Dermis blood vessel endothelial cell (primary cell): ENCODE results near the gene CDADC1. TPM values are rescaled to one million over a fixed set of nuclear protein-coding genes. Genes with fewer than 3 reads are reported as not detected.
A peak's percentile ranks its signal among the peaks of the same experiment; 100 is the strongest.
"Not testable (repeated sequence)": the region's sequence is repeated elsewhere in the genome, so short reads cannot be mapped to it uniquely, and the experiment has no call there.

Experiments
- DNase-seq: peaks from one replicate; pipeline ENCODE4 v3.0.0; 2010
- total RNA-seq: library from RNA; depleted of rRNA; stranded (reverse); fragments of >200 nt; gene quantifications from 2 replicates; pipeline ENCODE4 v1.2.3, GENCODE V29; 2014

The CDADC1 gene
- total RNA-seq, 1 donor from 2014 or later: 2.7 TPM

GRCh38 chr13:49240017-49240416 is 7.7 kb upstream of the CDADC1 start:
- DNase-seq: peak; percentile 65

DNA sequence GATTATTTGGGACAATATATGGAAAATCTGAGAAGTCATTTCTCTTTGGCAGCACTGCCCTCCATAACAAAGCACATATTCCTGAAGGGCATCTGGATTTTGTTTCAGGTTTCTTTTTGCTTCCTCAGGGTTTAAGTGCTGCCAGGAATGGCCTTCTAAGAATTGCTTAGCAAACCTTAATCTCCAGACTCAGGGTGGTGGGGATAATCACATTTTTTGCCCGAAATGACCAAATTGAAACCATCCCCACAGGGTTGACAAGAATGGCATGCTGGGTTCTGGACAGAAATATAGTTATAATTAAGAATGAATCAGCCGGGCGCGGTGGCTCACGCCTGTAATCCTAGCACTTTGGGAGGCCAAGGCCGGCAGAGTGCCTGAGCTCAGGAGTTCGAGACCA is 6.4 kb upstream of the CDADC1 start:
- DNase-seq: no peak

DNA sequence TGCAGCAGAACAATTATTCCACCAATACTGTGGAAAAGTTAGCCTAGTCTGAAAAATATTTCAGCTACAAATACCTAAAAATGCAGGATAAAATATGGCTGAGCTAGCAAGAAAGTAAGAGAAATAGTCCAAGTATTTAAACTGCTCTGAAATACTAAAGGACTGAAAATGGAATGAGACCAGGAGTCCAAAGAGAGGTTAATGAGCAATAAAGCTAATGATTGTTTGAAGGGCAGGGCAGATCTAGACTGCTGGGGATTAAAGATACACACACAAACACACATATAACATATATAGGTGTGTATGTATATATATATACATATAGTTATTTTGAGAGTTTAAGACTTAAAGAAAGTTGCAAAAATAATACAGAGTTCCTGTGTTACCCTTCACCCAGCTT is 2.6 kb upstream of the CDADC1 start:
- DNase-seq: no peak

GRCh38 chr13:49246850-49247642 is 679 bp upstream of the CDADC1 start:
- no peak for DNase-seq

GRCh38 chr13:49248622-49249002 is 887 bp downstream of the CDADC1 start:
- peak; percentile 24 for DNase-seq

- no peak for DNase-seq
These were observed 3.6 kb downstream of the CDADC1 start for GRCh38 chr13:49251326-49251725.

DNA sequence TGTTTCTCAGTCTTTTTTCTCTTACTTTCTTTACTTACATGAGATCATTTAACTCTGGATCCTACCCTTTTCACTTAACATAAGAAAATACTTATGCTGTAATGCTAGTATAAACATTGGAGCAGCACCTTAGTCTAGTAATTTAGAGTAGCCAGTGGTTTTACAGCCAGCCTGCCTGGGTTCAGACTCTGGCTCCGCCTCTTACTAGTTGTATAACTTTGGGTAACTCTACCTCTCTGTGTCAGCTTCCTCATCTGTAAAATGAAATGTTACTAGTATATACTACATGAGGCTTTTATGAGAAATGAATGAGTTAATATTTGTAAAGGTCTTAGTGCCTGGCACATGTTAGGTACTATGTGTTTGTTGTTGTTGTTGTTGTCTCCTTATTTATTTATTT is 5.6 kb downstream of the CDADC1 start:
- DNase-seq: no peak

DNA sequence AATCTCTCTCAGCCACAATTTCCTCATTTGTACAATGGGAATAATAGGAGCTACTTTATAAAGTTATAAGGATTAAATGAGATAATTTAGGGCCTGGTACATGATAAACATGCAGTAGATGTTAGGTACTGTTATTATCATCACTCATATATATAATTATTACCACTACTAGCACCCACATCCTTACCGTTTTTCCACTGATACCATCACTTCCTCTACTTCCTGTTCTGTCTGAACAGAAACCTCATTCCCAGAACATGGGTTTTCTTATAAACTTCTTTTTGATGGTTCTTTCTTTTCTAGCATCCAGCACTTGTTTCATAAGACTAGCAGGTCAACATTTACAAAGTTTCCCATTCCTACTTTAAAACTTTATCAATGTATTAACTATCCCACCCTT is 6.3 kb downstream of the CDADC1 start:
- DNase-seq: peak; percentile 7

DNA sequence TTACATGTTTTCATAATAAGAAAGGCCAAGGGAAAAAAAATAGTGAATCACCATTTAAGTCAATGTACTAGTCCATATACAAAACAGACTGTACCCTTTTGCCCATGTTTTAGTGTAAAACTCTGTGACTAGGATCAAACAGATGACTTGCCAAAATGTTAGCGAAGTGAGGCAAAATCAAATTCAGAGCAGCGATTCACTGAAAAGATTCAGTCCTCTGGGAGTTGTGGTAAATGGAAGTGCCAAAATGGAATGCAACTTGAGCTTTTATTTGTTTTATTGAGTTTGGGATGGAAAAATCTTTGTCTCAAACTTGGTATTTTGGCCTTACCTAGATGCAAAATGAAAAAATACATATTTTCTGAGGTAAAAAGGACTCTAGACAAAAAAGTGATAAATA is 9.1 kb downstream of the CDADC1 start:
- DNase-seq: no peak

GRCh38 chr13:49258089-49258796 is 10.5 kb downstream of the CDADC1 start:
- no peak for DNase-seq

DNA sequence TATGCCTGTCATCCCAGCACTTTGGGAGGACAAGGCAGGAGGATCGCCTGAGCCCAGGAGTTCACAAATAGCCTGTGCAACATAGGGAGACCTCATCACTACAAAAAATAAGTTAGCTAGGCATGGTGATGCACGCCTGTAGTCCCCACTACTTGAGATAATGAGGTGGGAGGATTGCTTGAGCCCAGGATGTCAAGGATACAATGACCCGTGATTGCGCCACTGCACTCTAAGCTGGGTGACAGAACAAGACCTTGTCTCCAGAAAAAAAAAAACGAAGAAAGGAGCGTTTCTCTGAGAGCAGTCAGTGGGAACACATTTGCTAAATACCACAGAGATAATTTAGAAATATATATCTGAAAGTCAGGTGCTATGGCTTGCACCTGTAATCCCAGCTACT is 11.9 kb downstream of the CDADC1 start:
- DNase-seq: no peak

DNA sequence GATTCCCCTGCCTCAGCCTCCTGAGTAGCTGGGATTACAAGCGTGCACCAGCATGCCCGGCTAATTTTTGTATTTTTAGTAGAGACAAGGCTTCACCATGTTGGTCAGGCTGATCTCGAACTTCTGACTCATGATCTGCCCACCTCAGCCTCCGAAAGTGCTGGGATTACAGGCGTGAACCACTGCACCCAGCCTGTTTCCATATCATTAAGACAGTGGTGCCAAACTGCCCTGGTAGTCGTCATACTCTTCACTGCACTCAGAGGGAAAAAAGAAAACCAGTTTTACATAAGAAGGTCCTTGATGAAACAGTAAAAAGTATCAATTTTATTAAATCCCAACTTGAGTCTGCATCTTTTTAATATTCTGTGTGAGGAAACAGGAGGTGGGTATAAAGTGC is 14.9 kb downstream of the CDADC1 start:
- no peak for DNase-seq

- DNase-seq: no peak
These were observed 18.1 kb downstream of the CDADC1 start for GRCh38 chr13:49265822-49266221.

- no peak for DNase-seq
These were observed 23.5 kb downstream of the CDADC1 start for GRCh38 chr13:49271264-49271663.

DNA sequence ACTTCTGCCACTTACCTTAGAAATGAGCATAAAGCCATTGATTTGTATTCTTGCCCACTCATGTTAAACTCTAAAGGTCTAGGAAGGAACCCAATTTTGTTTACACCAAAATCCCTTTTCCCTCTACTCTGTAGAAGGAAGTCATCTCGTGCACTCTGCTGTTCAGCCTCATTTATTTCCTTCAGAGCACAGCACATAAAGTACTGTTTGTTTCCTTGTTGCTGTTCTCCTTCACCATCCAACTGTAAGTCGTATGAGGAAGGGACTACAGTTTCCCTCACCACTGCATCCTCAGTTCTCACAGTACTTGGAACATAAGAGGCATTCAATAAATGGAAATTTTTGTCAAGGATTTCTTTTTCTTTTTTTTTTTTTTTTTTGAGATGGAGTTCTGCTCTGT is 24.6 kb downstream of the CDADC1 start:
- no peak for DNase-seq

- no peak for DNase-seq
These were observed 30.5 kb downstream of the CDADC1 start for GRCh38 chr13:49278211-49278610.

GRCh38 chr13:49279112-49279511 is 31.4 kb downstream of the CDADC1 start:
- no peak for DNase-seq

DNA sequence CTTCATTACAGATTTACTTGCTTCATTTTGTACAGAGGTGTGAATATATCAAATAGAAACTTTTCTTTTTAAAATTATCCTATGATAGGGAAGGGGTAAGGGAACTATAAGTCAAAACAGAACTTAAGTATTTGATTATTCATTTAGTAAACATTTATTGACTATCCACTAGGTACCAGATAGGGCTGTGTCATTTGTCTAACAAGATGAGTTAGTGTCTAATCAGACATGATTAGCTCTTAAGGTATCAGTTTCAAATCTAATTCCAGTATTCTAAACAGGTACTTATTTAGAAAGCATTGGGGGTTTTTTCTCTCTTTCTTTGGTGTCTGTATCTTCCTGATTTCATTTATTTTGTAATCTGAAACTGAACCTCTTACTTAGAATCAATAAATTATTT is 32.2 kb downstream of the CDADC1 start:
- DNase-seq: no peak

GRCh38 chr13:49287995-49288394 is 40.3 kb downstream of the CDADC1 start:
- DNase-seq: no peak

DNA sequence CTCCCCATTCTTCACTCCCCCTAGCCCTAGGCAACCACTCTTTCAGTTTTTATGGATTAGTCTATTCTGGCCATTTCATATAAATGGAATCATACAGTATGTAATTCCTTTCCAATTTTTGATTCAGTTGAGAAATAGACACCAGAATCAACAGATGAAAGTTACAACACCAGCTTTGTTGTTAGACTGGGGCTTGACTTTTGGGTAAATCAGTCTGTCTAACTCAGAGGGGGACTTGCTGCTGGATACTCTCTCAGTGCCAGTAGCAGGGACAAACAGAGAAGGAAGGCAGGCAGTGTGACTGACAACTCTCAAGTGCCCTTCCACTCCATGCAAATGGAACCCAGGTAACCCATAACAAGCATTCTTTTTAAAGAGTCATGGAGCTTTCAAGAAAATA is 40.7 kb downstream of the CDADC1 start:
- no peak for DNase-seq

GRCh38 chr13:49292742-49293486 is 45.2 kb downstream of the CDADC1 start:
- peak; percentile 92 for DNase-seq

DNA sequence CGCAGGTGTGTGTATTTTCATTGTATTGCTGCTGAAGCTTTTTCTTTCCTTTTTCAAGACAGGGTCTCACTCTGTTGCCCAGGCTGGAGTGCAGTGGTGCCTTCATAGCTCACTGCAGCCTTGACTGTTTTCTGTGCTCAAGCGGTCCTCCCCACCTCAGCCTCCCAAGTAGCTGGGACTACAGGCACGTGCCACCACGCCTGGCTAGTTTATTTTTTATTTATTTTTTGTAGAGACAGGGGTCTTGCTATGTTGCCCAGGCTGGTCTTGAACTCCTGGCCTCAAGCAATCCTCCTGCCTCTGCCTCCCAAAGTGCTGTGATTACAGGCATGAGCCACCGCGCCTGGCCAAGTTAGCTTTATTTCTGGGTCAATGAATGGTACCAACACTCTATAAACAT is 47.0 kb downstream of the CDADC1 start:
- DNase-seq: not testable (repeated sequence)

DNA sequence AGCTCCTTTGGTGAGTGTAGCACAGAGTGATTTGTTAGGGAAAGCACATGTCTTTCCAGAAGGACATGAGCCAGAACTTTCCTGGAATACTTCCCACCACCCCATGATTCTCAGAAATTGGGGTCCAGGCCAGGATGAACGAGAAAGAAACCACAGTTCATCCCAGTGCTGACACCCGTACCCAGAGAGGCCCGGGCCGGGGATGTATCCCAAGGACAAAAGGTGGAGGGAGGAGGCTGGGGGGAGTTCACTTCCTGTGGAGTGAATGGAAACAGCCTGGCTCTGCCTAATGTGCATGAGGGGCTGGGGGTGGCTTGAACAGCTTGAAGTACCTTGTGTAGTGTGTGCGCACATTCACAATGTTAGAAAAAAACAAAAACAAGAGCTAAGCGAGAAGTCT is 47.5 kb downstream of the CDADC1 start:
- DNase-seq: no peak

DNA sequence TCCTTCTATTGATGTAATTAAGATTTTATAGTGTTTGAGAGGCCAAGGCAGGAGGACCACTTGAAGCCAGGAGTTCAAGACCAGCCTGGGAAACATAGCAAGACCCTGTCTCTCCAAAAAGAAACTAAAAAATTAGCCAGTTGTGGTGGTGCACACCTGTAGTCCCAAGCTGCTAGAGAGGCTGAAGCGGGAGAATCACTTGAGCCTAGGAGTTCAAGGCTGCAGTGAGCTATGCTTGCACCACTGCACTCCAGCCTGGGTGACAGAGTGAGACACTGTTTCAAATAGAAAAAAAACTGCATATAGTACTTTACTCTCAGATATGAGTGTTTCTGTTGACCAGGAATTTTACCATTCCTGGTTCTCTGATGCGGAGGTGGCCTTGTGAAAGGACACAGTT is 48.9 kb downstream of the CDADC1 start:
- no peak for DNase-seq
